HEK293 (cell line): ENCODE data around the gene ABHD16A.

Source experiments
- CTCF ChIA-PET: fragments of 350-600 bp; formaldehyde crosslinking; extraction: SDS; loops from one replicate; lab custom pipeline; 2021; ENCODE audit warnings: antibody characterized with exemption; lab: Yijun Ruan, JAX
- POLR2A ChIA-PET: fragments of 300-600 bp; formaldehyde crosslinking; extraction: SDS; loops from one replicate; lab custom pipeline; 2020; ENCODE audit warnings: antibody characterized with exemption, inconsistent platforms; lab: Yijun Ruan, JAX
- H3K27ac ChIP-seq: fragments of 200-500 bp; sonication (Bioruptor generic); 2 replicates; pipeline ENCODE4 v1.5.1; 2014; ENCODE audit warnings: low read depth, low read length, control low read depth, inconsistent platforms; ENCODE audit errors: extremely low read depth
- H3K36me3 ChIP-seq, 2 experiments: fragments of 200-500 bp in 1 of 2; sonication (Bioruptor generic) in 1 of 2; 1 replicate in 1 of 2; 2 replicates in 1 of 2; pipeline ENCODE4 v1.5.1; 2014 to 2017; ENCODE audit warnings: inconsistent platforms in 2 of 2, low read length in 2 of 2; ENCODE audit not compliant: control insufficient read depth in 2 of 2, insufficient read depth in 1 of 2
- H3K4me1 ChIP-seq: fragments of 200-500 bp; sonication (Bioruptor generic); 2 replicates; pipeline ENCODE4 v1.5.1; 2014; ENCODE audit warnings: mild to moderate bottlenecking, low read length, inconsistent platforms; ENCODE audit not compliant: control insufficient read depth, insufficient read depth
- H3K4me3 ChIP-seq: 2 replicates; pipeline ENCODE4 v1.5.1; 2011; ENCODE audit warnings: low read depth, mild to moderate bottlenecking, control low read depth, low read length, moderate library complexity
- H3K9me3 ChIP-seq: fragments of 200-500 bp; sonication (Bioruptor generic); 2 replicates; pipeline ENCODE4 v1.5.1; 2014; ENCODE audit warnings: low read depth, low read length, inconsistent platforms; ENCODE audit not compliant: control insufficient read depth, insufficient read depth
- GLIS1 ChIP-seq: fragments of 450-650 bp; formaldehyde crosslinking; IDR thresholded peaks from 2 replicates; pipeline ENCODE4 v1.5.1; 2016; ENCODE audit warnings: missing biosample characterization, missing genetic modification characterization
- HOXD13 ChIP-seq: sonication (generic); formaldehyde crosslinking; IDR thresholded peaks from 2 replicates; pipeline ENCODE4 v1.8.0; 2022; ENCODE audit warnings: missing genetic modification reagents, borderline replicate concordance
- KLF10 ChIP-seq: fragments of 450-650 bp; IDR thresholded peaks from 2 replicates; pipeline ENCODE4 v1.5.1; 2018; ENCODE audit warnings: missing biosample characterization, mild to moderate bottlenecking, missing genetic modification characterization
- KLF16 ChIP-seq: fragments of 450-650 bp; formaldehyde crosslinking; IDR thresholded peaks from 2 replicates; pipeline ENCODE4 v1.5.1; 2017; ENCODE audit warnings: missing biosample characterization, missing genetic modification characterization
- MZF1 ChIP-seq: fragments of 450-650 bp; formaldehyde crosslinking; IDR thresholded peaks from 2 replicates; pipeline ENCODE4 v1.5.1; 2017; ENCODE audit warnings: missing biosample characterization, missing genetic modification characterization, borderline replicate concordance
- OSR2 ChIP-seq: fragments of 450-650 bp; formaldehyde crosslinking; IDR thresholded peaks from 2 replicates; pipeline ENCODE4 v1.5.1; 2016; ENCODE audit warnings: missing biosample characterization, missing genetic modification characterization
- OVOL3 ChIP-seq: fragments of 450-650 bp; formaldehyde crosslinking; IDR thresholded peaks from 2 replicates; pipeline ENCODE4 v1.5.1; 2016; ENCODE audit warnings: missing biosample characterization, missing genetic modification characterization
- ZBTB7A ChIP-seq: fragments of 450-650 bp; formaldehyde crosslinking; IDR thresholded peaks from 2 replicates; pipeline ENCODE4 v1.5.1; 2016; ENCODE audit warnings: low read depth, missing biosample characterization, missing genetic modification characterization
- ZNF157 ChIP-seq: fragments of 450-650 bp; formaldehyde crosslinking; IDR thresholded peaks from 2 replicates; pipeline ENCODE4 v1.5.1; 2016; ENCODE audit warnings: missing biosample characterization, missing genetic modification characterization
- ZNF174 ChIP-seq: fragments of 450-650 bp; formaldehyde crosslinking; IDR thresholded peaks from 2 replicates; pipeline ENCODE4 v1.5.0; 2017; ENCODE audit warnings: missing biosample characterization, mild to moderate bottlenecking, missing genetic modification characterization
- ZNF175 ChIP-seq: fragments of 450-650 bp; formaldehyde crosslinking; IDR thresholded peaks from 2 replicates; pipeline ENCODE4 v1.5.1; 2016; ENCODE audit warnings: missing biosample characterization, missing genetic modification characterization
- ZNF292 ChIP-seq: fragments of 450-650 bp; formaldehyde crosslinking; IDR thresholded peaks from 2 replicates; pipeline ENCODE4 v1.5.1; 2016; ENCODE audit warnings: low read depth, missing biosample characterization, missing genetic modification characterization, borderline replicate concordance
- ZNF311 ChIP-seq: fragments of 450-650 bp; formaldehyde crosslinking; IDR thresholded peaks from 2 replicates; pipeline ENCODE4 v1.5.1; 2017; ENCODE audit warnings: missing biosample characterization, missing genetic modification characterization, borderline replicate concordance
- ZNF341 ChIP-seq: fragments of 450-650 bp; formaldehyde crosslinking; IDR thresholded peaks from 2 replicates; pipeline ENCODE4; 2016; ENCODE audit warnings: low read depth, missing biosample characterization, missing genetic modification characterization
- ZNF423 ChIP-seq: fragments of 450-650 bp; formaldehyde crosslinking; IDR thresholded peaks from 2 replicates; pipeline ENCODE4 v1.5.1; 2016; ENCODE audit warnings: missing biosample characterization, missing genetic modification characterization
- ZNF544 ChIP-seq: fragments of 450-650 bp; formaldehyde crosslinking; IDR thresholded peaks from 2 replicates; pipeline ENCODE4 v1.5.0; 2017; ENCODE audit warnings: missing biosample characterization, missing genetic modification characterization
- ZNF549 ChIP-seq: fragments of 450-650 bp; IDR thresholded peaks from 2 replicates; pipeline ENCODE4 v1.5.1; 2018; ENCODE audit warnings: missing biosample characterization, missing genetic modification characterization, mild to moderate bottlenecking, inconsistent platforms, moderate library complexity
- ZNF561 ChIP-seq: fragments of 450-650 bp; IDR thresholded peaks from 2 replicates; pipeline ENCODE4 v1.5.1; 2018; ENCODE audit warnings: missing biosample characterization, missing genetic modification characterization, borderline replicate concordance
- ZNF623 ChIP-seq: fragments of 450-650 bp; formaldehyde crosslinking; IDR thresholded peaks from 2 replicates; pipeline ENCODE4 v1.5.1; 2016; ENCODE audit warnings: missing biosample characterization, missing genetic modification characterization
- ZNF624 ChIP-seq: fragments of 450-650 bp; formaldehyde crosslinking; IDR thresholded peaks from 2 replicates; pipeline ENCODE4 v1.5.1; 2017; ENCODE audit warnings: missing biosample characterization, missing genetic modification characterization
- ZNF843 ChIP-seq: fragments of 450-650 bp; formaldehyde crosslinking; IDR thresholded peaks from 2 replicates; pipeline ENCODE4 v1.5.1; 2016; ENCODE audit warnings: missing biosample characterization, missing genetic modification characterization
- ZSCAN30 ChIP-seq: fragments of 450-650 bp; IDR thresholded peaks from 2 replicates; pipeline ENCODE4 v1.5.1; 2018; ENCODE audit warnings: missing biosample characterization, mild to moderate bottlenecking, missing genetic modification characterization, moderate library complexity
- TF ChIP-seq, protein P1 (sequence below): fragments of 450-650 bp; formaldehyde crosslinking; IDR thresholded peaks from 2 replicates; pipeline ENCODE4 v1.5.1; 2016; ENCODE audit warnings: missing biosample characterization, missing genetic modification characterization, borderline replicate concordance
- TF ChIP-seq, protein P2 (sequence below): fragments of 450-650 bp; formaldehyde crosslinking; IDR thresholded peaks from 2 replicates; pipeline ENCODE4 v1.5.1; 2016; ENCODE audit warnings: missing biosample characterization, missing genetic modification characterization
- TF ChIP-seq, protein P3 (sequence below): fragments of 450-650 bp; formaldehyde crosslinking; IDR thresholded peaks from 2 replicates; pipeline ENCODE4 v1.5.1; 2017; ENCODE audit warnings: missing biosample characterization, missing genetic modification characterization
- TF ChIP-seq, protein P4 (sequence below): fragments of 450-650 bp; formaldehyde crosslinking; IDR thresholded peaks from 2 replicates; pipeline ENCODE4 v1.5.1; 2017; ENCODE audit warnings: missing biosample characterization, missing genetic modification characterization

ABHD16A gene

DNA sequence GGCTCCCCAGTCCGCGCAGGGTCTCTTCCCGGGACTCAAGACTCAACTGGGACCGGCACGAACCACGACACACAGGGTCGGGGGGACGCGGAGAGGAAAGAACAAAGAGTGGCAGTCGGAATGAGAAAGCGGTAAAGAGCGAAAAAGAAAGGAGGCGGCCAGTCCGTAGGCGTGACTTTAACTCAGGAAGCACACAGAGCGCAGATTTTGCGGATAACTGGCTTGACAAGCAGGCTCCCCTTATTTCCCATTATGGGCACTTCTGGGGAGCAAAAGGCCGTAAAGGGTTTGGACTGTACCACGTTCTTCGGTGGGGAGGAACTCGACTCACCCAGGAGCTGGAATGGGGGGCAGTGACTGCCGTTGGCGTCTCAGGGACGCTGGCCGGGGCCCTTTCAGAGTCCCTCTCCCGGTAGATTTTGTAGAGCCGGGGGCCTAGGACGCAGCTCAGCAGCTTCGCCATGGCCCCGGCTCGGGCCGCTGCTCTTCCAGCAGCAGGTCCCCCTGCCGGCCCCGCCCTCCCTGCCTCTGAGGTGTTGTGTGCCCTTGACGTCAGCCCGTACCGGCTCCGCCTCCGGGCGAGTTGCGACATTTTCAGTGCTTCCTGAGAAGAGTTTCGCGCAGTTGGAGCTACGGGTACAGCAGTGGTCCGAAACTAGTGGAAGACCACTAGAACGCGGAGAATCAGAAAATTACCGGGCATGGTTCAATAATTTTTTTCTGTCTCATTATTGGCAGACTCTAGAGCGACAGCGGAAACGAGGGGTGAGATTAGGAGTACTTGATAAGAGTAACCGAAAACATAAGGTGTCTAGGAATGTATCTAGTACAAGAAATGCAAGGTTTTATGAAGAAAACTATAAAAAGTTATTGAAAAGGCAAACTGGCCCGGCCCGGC is at the start of gene ABHD16A:
Gene ABHD16A, minus strand, starts transcription at position 506 of the 898 bp plus-strand sequence. Its CDS starts 43 bp downstream, at position 463.
- Histone ChIP-seq H3K27ac (peak within 1 kb of the TSS; percentile 62), H3K9me3 (no peaks in the 10 kb centered on the region)
- CTCF ChIA-PET: interaction anchor here (0.5 to 1.2 kb wide), 9 partner anchors 8 to 129 kb away, joined by 3 to 4 read pairs (median 3); no protein-coding TSS in a partner anchor
- peak; percentile 58; the same call in 1 of the 2 replicates for TF ChIP-seq KLF16 (tag by site-specific recombination)
- TF ChIP-seq ZSCAN30 (tag by site-specific recombination): peak; percentile 86; the same call in 1 of the 2 replicates
- peak; percentile 96 for TF ChIP-seq ZNF341
- no peak for TF ChIP-seq ZNF423
- TF ChIP-seq, protein P1, sequence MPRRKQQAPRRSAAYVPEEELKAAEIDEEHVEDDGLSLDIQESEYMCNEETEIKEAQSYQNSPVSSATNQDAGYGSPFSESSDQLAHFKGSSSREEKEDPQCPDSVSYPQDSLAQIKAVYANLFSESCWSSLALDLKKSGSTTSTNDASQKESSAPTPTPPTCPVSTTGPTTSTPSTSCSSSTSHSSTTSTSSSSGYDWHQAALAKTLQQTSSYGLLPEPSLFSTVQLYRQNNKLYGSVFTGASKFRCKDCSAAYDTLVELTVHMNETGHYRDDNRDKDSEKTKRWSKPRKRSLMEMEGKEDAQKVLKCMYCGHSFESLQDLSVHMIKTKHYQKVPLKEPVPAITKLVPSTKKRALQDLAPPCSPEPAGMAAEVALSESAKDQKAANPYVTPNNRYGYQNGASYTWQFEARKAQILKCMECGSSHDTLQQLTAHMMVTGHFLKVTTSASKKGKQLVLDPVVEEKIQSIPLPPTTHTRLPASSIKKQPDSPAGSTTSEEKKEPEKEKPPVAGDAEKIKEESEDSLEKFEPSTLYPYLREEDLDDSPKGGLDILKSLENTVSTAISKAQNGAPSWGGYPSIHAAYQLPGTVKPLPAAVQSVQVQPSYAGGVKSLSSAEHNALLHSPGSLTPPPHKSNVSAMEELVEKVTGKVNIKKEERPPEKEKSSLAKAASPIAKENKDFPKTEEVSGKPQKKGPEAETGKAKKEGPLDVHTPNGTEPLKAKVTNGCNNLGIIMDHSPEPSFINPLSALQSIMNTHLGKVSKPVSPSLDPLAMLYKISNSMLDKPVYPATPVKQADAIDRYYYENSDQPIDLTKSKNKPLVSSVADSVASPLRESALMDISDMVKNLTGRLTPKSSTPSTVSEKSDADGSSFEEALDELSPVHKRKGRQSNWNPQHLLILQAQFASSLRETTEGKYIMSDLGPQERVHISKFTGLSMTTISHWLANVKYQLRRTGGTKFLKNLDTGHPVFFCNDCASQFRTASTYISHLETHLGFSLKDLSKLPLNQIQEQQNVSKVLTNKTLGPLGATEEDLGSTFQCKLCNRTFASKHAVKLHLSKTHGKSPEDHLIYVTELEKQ (tag by site-specific recombination): no peak
- TF ChIP-seq OVOL3 (tag by site-specific recombination): peak; percentile 29; the same call in 1 of the 2 replicates
- TF ChIP-seq ZNF843 (tag by site-specific recombination): no peak
- TF ChIP-seq ZNF549 (tag by site-specific recombination): no peak
- TF ChIP-seq ZNF311 (tag by site-specific recombination): no peak
- 0 out of 2 replicates have a peak, but pooled peaks have one; percentile 48 for TF ChIP-seq MZF1 (tag by site-specific recombination)
- no peak for TF ChIP-seq ZNF175 (tag by site-specific recombination)
- no peak for TF ChIP-seq ZNF623 (tag by site-specific recombination)
- no peak for TF ChIP-seq ZBTB7A (tag by site-specific recombination)
- no peak for TF ChIP-seq ZNF624 (tag by site-specific recombination)
- peak; percentile 80 for TF ChIP-seq KLF10 (tag by site-specific recombination)
- TF ChIP-seq HOXD13: 0 out of 2 replicates have a peak, but pooled peaks have one; percentile 37
- TF ChIP-seq, protein P2, sequence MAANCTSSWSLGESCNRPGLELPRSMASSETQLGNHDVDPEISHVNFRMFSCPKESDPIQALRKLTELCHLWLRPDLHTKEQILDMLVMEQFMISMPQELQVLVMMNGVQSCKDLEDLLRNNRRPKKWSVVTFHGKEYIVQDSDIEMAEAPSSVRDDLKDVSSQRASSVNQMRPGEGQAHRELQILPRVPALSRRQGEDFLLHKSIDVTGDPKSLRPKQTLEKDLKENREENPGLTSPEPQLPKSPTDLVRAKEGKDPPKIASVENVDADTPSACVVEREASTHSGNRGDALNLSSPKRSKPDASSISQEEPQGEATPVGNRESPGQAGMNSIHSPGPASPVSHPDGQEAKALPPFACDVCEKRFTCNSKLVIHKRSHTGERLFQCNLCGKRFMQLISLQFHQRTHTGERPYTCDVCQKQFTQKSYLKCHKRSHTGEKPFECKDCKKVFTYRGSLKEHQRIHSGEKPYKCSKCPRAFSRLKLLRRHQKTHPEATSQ: peak; percentile 67; the same call in 1 of the 2 replicates
- TF ChIP-seq, protein P3, sequence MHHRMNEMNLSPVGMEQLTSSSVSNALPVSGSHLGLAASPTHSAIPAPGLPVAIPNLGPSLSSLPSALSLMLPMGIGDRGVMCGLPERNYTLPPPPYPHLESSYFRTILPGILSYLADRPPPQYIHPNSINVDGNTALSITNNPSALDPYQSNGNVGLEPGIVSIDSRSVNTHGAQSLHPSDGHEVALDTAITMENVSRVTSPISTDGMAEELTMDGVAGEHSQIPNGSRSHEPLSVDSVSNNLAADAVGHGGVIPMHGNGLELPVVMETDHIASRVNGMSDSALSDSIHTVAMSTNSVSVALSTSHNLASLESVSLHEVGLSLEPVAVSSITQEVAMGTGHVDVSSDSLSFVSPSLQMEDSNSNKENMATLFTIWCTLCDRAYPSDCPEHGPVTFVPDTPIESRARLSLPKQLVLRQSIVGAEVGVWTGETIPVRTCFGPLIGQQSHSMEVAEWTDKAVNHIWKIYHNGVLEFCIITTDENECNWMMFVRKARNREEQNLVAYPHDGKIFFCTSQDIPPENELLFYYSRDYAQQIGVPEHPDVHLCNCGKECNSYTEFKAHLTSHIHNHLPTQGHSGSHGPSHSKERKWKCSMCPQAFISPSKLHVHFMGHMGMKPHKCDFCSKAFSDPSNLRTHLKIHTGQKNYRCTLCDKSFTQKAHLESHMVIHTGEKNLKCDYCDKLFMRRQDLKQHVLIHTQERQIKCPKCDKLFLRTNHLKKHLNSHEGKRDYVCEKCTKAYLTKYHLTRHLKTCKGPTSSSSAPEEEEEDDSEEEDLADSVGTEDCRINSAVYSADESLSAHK (tag by site-specific recombination): 0 out of 2 replicates have a peak, but pooled peaks have one; percentile 32
- TF ChIP-seq ZNF174 (tag by site-specific recombination): no peak
- TF ChIP-seq ZNF561 (tag by site-specific recombination): peak; percentile 70; the same call in 1 of the 2 replicates
- TF ChIP-seq ZNF544 (tag by site-specific recombination): no peak
- TF ChIP-seq OSR2 (tag by site-specific recombination): peak; percentile 36
- TF ChIP-seq ZNF292 (tag by site-specific recombination): no peak
- TF ChIP-seq GLIS1: peak; percentile 7; the same call in 1 of the 2 replicates
- TF ChIP-seq, protein P4, sequence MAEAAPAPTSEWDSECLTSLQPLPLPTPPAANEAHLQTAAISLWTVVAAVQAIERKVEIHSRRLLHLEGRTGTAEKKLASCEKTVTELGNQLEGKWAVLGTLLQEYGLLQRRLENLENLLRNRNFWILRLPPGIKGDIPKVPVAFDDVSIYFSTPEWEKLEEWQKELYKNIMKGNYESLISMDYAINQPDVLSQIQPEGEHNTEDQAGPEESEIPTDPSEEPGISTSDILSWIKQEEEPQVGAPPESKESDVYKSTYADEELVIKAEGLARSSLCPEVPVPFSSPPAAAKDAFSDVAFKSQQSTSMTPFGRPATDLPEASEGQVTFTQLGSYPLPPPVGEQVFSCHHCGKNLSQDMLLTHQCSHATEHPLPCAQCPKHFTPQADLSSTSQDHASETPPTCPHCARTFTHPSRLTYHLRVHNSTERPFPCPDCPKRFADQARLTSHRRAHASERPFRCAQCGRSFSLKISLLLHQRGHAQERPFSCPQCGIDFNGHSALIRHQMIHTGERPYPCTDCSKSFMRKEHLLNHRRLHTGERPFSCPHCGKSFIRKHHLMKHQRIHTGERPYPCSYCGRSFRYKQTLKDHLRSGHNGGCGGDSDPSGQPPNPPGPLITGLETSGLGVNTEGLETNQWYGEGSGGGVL (tag by site-specific recombination): no peak
- no peak for TF ChIP-seq ZNF157 (tag by site-specific recombination)

More for the DNA sequence above, at the start of gene ABHD16A:
- Histone ChIP-seq H3K4me1 (no peaks in the 10 kb centered on the region), H3K36me3 (peaks cover 4 to 8% of the 10 kb centered on the region in 2 experiments; a peak in 2 of 3 replicates), H3K4me3 (peak within 1 kb of the TSS; percentile 63)
- POLR2A ChIA-PET: interaction anchor here (0.6 to 2.8 kb wide), 34 partner anchors 9 to 1829 kb away, joined by 3 to 30 read pairs (median 6); partner anchors contain the start of genes ATP6V1G2, BAG6, C6orf47 and CLIC1
